HG02763 (cell line): ENCODE results near the gene CHM.

Experiments
- ATAC-seq: cut with Tn5 transposase; IDR thresholded peaks from one replicate; pipeline ENCODE4 v1.9.1; 2021; ENCODE audit warnings: mild to moderate bottlenecking, moderate library complexity; ENCODE audit not compliant: unreplicated experiment

The CHM gene

GRCh38 chrX:85907316-85907715 is 140.0 kb downstream of the CHM start:
- no peak for ATAC-seq

- no peak for ATAC-seq
Observed at GRCh38 chrX:85906399-85906798, 141.0 kb downstream of the CHM start.

- no peak for ATAC-seq
Observed at GRCh38 chrX:85905851-85906250, 141.5 kb downstream of the CHM start.

GRCh38 chrX:85903692-85904471 is 143.5 kb downstream of the CHM start:
- no peak for ATAC-seq

- no peak for ATAC-seq
Observed at GRCh38 chrX:85897362-85898126, 149.8 kb downstream of the CHM start.

- ATAC-seq: no peak
Observed at GRCh38 chrX:85882601-85883000, 164.8 kb downstream of the CHM start.

GRCh38 chrX:85870585-85870984 is 176.8 kb downstream of the CHM start:
- no peak for ATAC-seq

GRCh38 chrX:85865324-85865723 is 182.0 kb downstream of the CHM start:
- ATAC-seq: no peak

GRCh38 chrX:85859426-85859825 is 187.9 kb downstream of the CHM start:
- ATAC-seq: no peak

- no peak for ATAC-seq
Observed at GRCh38 chrX:85851418-85851817, 195.9 kb downstream of the CHM start.

GRCh38 chrX:85836868-85837267 is 210.5 kb downstream of the CHM start:
- no peak for ATAC-seq

- ATAC-seq: no peak
Observed at GRCh38 chrX:85828771-85829170, 218.6 kb downstream of the CHM start.

GRCh38 chrX:85815203-85815751 is 232.1 kb downstream of the CHM start:
- ATAC-seq: no peak
